HG03280 (cell line): ENCODE measurements around the gene SYT14.
"Not testable (repeated sequence)": the region's sequence is repeated elsewhere in the genome, so short reads cannot be mapped to it uniquely, and the experiment has no call there.

Experiments used
- ATAC-seq: cut with Tn5 transposase; IDR thresholded peaks from one replicate; pipeline ENCODE4 v1.9.1; 2021; ENCODE audit warnings: mild to moderate bottlenecking, moderate library complexity; ENCODE audit not compliant: unreplicated experiment

The SYT14 gene

DNA sequence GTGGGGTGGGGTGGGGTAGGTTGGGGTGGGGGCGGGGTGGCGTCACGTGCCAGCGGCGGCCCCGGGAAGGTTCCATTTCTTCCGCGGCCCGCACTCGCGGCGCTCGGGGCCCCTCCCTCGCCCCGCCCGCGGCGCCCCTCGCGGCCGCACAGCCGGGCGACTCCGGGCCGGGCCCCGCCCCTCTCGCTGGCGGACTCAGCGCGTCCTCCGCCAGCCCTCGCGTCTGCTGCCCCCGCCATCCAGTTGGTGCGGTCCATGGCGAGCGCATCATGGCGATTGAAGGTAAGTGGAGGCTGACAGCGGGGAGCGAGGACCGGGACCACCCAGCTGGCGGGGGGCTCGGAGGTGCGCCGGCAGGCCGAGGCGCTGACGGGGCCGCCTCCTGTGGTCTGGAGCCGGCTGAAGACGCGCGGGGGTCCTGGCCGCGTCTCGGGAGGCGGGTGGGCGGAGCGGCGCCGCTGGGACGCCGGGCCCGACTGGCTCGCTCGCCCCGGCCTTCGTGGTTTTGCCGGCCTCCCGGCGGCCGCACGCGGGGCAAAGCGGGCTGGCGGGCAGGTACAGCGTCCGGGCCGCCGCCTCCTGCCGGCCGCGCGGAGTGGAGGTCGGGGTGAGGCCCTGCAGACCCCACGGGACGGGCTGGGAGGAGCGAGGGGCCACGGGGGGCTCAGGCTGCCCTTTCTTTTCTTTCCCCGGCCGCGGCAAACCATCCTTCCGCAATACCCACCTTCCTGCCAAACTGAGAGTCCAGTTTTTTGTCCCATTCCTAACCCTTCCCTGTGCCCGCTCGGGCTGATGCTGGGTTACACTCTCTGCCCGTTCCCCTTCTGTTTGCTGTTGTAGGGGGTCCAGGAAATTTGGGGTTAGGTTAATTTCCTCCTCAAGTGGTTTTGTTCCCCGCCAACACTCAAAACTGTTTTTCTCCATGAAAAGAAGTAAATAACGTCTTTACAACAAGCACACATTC, at the start of gene SYT14:
SYT14 (plus strand) TSS at position 222 of the 964 bp plus-strand sequence; CDS start at position 270, 48 bp downstream.
- no peak for ATAC-seq

DNA sequence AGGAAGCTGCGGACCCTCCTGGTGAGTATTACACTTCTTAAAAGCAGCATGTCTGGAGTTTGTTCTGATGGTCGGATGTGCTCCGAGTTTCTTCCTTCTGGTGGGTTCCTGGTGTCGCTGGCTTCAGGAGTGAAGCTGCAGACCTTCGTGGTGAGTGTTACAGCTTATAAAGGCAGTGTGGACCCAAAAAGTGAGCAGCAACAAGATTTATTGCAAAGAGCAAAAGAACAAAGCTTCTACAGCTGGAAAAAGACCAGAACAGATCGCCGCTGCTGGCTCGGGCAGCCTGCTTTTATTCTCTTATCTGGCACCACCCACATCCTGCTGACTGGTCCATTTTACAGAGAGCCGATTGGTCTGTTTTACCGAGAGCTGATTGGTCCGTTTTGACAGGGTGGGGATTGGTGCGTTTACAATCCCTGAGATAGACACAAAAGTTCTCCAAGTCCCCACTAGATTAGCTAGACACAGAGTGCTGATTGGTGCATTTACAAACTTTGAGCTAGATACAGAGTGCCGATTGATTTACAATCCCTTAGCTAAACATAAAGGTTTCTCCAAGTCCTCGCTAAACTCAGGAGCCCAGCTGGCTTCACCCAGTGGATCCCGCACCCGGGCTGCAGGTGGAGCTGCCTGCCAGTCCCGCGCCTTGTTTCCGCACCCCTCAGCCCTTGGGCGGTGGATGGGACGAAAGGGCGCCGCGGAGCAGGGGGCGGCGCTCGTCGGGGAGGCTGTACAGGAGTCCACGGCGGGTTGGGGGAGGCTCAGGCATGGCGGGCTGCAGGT, 49.5 kb upstream of the SYT14 start:
- ATAC-seq: not testable (repeated sequence)

DNA sequence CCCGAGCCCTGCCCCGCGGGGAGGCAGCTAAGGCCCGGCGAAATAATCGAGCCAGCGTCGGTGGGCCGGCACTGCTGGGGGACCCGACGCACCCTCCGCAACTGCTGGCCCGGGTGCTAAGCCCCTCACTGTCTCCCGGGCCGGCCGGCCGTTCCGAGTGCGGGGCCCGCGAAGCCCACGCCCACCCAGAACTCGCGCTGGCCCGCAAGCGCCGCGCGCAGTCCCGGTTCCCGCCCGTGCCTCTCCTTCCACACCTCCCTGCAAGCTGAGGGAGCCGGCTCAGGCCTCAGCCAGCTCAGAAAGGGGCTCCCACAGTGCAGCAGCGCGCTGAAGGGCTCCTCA, 49.0 kb upstream of the SYT14 start:
- ATAC-seq: no peak

DNA sequence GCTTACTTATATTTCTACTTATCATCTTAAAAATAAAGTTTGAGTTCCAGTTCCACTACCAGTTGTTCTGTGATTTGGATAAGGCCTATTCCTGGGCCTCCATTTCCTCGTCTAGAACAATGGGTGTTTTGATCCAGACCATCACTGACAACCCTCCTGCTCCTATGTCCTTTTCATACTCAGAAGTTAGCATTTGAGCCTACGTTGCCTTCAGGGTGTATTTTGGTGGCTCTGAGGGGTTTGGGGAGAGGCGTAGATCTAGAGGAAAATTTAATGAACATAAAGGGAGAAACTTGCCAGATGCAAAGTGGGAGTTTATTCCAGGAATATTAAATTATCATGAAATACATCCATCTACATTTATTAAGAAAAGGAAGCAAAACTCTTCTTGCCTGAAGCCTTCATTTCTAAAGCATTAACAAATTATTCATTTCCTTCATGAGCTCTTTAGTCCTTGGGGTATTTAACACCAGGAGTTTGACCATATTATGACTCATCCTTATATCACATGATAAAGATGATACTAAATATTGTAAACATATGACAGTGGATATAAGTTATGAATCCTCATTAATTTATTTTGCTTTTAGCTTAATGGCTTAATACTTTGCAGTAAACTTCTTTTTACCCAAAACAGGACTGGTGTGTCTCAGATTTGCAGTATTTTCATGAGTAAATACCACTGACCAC, 47.2 kb upstream of the SYT14 start:
- no peak for ATAC-seq

DNA sequence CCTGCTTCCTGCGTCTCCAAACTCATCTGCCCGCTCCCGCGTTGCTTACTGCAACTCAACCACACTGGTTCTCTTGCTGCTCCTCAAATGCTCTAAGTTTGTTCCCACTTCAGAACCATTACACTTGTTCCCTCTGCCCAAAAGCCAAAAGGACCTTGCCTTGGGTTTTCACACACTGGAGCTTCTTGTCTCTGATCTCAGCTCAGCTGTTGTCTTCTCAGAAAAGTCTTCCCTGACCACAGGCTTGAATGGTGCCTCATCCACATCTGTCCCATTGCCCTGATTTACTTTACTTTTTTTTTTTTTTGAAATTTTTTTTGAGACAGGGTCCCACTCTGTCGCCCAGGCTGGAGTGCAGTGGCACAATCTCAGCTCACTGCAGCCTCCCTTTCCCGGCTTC, 44.3 kb upstream of the SYT14 start:
- no peak for ATAC-seq

DNA sequence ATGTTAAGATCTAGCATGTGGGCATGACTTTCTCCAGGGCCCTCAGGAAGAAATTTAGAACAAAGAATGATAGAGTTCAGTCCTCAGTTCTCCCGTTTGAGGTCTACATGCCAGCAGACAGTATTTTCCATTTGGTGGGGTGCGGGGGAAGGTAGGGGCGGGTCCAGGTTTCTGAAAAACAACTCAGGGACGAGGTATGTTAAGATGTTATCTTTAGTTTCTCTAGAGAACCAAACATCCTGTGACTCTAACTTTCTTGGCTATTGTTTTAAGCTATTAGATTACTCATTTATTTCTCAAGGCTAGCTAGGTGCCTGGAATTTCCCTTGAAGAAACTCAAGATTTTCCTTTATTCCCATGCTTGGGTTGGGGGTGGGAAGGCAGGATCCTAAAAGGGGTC, 42.3 kb upstream of the SYT14 start:
- no peak for ATAC-seq

DNA sequence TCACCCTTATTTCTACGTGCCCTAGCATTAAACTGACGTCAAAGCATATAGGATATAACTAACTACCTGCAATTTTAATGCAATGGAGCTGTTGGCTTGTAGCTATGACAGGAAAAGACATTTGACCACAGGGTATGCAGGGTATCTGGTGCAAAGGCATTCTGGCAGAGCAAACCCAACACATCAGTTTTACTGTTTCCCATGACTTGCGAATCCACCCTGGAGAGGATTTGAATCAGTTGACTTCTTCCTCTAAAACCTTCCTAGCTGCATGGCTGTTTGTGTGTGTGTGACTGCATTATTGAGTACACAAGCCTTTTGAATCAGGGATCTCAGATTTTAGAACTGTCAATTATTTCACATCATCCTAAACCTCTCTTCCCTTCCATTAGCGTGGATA, 41.7 kb upstream of the SYT14 start:
- no peak for ATAC-seq

DNA sequence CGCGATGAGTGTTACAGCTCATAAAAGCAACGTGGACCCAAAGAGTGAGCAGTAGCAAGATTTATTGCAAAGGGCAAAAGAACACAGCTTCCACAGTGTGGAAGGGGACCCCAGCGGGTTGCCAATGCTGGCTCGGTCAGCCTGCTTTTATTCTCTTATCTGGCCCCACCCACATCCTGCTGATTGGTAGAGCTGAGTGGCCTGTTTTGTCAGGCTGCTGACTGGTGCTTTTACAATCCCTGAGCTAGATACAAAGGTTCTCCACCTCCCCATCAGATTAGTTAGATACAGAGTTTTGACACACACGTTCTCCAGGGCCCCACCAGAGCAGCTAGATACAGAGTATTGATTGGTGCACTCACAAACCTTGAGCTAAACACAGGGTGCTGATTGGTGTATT, 39.7 kb upstream of the SYT14 start:
- not testable (repeated sequence) for ATAC-seq

DNA sequence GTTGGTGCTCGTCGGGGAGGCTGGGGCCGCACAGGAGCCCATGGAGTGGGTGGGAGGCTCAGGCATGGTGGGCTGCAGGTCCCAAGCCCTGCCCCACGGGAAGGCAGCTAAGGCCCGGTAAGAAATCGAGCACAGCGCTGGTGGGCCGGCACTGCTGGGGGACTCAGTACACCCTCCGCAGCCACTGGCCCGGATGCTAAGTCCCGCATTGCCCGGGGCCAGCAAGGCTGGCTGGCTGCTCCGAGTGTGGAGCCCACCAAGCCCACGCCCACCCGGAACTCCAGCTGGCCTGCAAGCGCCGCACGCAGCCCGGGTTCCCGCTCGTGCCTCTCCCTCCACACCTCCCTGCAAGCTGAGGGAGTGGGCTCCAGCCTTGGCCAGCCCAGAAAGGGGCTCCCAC, 39.2 kb upstream of the SYT14 start:
- ATAC-seq: not testable (repeated sequence)

DNA sequence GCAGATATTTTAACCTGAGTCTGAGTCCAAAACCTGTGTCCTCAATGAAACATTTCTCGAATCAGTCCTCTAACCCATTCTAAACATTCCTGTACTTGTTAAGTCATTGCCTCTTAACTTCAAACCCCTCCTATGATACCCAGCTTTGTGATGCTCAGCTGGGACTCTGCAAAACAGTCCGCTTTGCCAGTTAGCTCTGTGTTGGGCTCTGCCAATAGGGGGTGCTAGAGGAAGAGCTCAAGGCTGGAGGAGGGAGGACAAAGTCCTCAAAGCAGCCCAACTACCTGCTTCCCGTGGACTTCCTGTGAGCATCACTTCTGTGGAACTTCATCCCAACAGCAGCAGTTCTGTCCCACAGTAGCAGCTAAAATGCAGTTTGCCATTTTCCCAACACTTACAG, 38.1 kb upstream of the SYT14 start:
- ATAC-seq: peak; percentile 64

DNA sequence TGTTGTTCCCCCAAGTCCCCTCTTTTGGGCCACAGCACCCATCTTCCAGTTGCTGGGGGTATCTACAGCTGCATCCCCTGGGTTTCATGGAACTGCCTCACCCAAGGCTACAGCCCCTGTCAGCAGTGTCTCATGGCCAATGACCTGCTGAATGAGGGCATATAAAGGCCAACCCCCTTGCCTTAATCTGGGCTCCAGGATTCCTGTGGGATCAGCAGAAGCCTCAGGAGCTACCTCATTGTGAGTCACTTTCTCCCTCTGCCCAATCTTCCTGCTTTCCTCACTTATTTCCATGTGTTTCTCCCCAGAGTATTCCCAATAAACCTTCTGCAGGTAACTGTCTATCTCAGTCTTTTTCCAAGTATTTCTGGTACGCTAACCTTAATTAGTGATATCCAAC, 37.3 kb upstream of the SYT14 start:
- ATAC-seq: no peak

DNA sequence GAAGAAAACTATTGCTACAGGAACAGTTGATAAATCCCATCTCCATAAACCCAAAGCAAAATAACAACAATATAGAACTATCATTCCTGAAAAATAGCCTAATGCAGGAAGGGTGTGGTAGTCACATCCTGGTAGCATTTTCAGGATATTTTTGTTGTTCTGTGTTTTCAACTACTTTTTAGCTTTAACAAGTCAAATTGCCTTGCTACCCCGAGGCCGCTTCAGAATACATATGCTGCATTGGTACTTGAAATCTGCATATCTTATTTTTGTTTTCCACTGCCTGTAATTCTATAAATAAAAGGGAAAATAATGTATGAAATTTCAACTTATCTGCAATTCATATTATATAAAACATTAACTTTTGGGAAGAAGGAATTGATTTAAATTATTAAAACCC, 36.8 kb upstream of the SYT14 start:
- ATAC-seq: no peak

DNA sequence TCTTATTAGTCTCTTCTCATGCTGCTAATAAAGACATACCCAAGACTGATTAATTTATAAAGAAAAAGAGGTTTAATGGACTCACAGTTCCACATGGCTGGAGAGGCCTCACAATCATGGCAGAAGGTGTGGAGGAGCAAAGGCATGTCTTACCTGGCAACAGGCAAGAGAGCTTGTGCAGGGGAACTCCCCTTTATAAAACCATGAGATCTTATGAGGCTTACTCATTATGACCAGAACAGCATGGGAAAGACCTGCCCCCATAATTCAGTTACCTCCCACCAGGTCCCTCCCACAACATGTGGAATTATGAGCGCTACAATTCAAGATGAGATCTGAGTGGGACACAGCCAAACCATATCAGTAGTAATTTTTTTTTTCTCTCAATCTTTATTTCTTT, 33.2 kb upstream of the SYT14 start:
- ATAC-seq: not testable (repeated sequence)

DNA sequence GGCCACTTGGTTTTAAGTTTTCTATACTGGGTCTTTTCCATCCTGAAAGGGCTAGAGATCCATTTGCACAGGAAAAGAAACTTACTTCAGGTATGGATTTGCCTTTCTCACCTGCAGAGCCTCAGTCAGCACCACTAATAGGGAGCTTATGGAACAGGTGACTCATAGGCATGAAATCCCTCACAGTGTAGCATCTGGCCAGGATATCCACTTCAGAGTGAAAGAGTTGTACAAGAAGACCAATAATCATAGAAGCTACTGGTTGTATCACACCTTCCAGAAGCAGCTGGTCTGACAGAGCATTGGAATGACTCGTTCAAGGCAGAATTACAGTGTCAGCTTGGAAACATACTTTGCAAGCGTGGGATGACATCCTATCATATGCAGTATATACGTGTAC, 26.3 kb upstream of the SYT14 start:
- ATAC-seq: no peak

DNA sequence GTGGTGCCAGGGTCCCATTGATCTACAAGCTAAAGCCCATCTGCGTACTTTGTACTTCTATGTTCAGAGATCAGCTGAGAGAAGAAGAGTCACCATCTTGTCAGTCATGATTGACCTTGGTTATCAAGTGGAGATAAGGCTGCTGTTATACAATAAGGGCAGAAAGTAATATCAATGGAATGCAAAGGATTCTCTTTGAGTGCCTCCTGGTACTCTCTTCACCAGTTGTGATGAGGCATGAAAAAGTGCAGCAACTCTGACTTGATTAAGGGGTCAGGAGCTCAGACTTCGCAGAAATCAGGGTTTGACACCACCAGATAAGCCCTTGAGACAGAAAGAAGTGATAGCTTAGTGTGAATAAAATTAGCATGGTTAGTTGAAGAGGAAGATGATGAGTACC, 25.7 kb upstream of the SYT14 start:
- ATAC-seq: no peak

DNA sequence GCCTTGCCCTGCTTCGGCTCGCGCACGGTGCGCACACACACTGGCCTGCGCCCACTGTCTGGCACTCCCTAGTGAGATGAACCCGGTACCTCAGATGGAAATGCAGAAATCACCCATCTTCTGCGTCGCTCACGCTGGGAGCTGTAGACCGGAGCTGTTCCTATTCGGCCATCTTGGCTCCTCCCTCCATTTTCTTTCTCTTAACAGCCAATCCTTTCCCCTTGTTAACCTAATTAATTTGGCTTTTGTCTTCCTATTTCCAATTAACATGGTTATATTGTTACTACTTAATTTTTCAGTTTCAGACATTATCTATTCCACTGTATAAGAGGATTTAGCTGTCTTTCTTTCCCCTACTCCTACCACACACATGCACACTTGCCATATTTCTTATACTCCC, 18.4 kb upstream of the SYT14 start:
- not testable (repeated sequence) for ATAC-seq

DNA sequence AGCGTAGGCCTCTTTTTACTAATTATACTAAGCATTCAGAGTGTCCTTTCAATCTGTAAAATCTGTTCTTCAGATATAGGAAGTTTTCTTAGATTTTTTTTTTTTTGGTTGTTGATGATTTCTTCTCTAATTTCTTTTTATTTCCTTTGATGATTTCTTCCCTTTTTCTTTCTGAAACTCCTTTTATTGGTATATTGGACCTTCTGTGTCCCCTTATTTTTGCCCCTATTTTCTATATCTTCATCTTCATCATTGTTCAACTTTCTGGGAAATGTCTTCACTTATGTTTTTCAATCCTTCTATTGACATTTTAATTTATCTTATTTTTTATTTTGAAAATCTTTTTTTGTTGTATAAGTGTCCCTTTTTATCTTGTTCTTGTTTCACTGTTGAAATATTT, 17.2 kb upstream of the SYT14 start:
- ATAC-seq: no peak

DNA sequence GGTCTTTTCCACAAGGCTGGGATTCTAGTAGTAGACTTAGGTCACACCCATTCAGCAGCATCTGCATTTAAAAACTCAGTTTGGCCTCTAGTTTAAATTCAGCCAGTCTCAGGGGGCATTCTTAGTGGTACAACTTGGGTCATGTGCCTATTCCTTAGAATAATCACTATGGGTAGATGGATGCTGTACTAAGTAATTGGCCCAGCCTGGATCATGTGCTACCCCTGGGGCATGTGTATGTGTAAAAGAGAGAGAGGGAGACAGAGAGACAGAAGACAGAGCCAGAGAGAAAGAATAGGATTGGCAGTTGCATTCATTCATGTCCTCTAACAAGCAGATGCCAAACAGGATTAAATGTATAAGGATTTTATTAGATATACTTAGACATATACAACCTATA, 13.6 kb upstream of the SYT14 start:
- no peak for ATAC-seq

DNA sequence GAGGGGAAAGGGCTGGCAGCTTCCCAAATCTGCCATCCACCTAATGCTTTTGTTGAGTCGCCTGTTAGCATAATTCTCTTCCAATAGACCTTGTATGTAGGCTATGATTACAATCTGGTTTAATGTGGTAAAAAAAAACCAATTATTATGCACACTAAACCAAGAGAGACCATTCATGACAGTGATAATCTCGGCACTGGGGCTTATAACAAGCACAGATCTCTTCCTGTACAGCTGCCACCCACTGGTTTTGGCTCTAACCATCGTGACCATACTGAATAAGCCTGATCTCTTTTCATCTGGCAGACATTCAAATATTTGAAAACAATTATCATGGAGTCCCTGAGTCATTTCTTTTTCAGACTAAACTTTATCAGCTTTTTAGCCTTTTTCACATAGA, 12.0 kb upstream of the SYT14 start:
- no peak for ATAC-seq

DNA sequence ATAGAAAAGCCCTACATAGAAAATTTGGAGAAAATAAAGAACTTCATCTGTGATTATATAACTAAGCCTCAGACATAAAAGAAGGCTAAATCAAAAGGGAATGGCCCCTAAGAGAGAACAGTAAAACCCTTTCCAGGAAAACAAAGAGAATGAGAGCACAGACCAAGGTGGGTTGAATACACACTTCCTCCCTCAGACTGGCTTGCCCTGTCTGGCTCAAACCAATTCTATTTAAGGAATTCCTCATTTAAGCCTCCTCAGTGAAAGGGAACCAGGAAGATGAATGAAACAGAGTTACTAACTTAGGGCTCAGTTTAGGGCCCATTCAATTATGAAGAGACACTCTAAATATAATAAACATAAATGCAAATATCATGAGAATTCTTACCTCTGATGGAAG, 10.6 kb upstream of the SYT14 start:
- no peak for ATAC-seq

DNA sequence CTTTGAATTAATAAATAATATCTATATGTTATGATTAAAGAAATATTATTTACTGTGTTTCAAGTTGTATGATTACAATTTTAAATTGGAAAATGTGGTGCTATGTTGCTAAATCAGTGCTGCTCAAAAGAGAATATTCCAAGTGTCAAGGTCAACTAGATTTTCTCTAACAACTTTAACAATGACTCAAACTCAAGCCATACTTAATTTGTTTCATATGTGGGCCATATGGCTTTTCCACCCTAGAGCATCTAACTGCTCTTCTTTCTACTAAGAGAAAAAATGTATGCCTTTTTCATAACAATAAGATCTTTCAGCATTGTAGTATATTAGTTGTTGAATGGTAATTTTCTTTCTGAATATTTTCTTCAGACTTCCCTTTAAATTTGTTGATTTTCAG, 8.3 kb upstream of the SYT14 start:
- ATAC-seq: no peak

DNA sequence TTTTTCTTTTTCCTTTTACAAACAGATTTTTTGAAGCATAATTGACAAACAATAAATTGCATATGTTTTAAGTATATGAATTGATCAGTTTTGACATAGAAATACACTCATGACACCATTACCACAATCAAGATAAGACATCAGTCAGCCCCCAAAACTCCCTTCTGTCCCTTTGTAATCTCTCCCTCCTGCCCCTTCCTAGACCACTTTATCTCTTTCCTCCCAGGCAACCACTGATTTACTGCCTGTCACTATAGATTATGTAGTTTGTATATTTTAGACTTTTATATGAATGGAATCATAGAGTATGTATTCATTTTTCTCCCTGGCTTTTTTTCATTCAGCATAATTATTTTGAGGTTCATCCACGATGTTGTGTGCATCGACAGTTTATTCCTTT, 6.9 kb upstream of the SYT14 start:
- no peak for ATAC-seq
